GM13976 (cell line): Measurements from ENCODE around the gene MCTP2.

Source experiments
- DNase-seq: peaks from one replicate; pipeline ENCODE4 v3.0.0; 2012; ENCODE audit warnings: low spot score
- in situ Hi-C: fragments of 300-500 bp; cut with MboI; formaldehyde crosslinking; loops from one replicate; pipeline ENCODE4 v1.12.0; 2022; ENCODE audit warnings: low sequenced_read_pairs, mixed read lengths, inconsistent platforms; ENCODE audit not compliant: unreplicated experiment
- TF ChIP-seq, protein P1 (sequence below): IDR thresholded peaks from 2 replicates; pipeline ENCODE4 v1.5.1; 2012; ENCODE audit warnings: borderline replicate concordance, mild to moderate bottlenecking; ENCODE audit not compliant: insufficient read depth; ENCODE audit errors: extremely low read depth, missing control alignments, control extremely low read depth

MCTP2 gene

DNA sequence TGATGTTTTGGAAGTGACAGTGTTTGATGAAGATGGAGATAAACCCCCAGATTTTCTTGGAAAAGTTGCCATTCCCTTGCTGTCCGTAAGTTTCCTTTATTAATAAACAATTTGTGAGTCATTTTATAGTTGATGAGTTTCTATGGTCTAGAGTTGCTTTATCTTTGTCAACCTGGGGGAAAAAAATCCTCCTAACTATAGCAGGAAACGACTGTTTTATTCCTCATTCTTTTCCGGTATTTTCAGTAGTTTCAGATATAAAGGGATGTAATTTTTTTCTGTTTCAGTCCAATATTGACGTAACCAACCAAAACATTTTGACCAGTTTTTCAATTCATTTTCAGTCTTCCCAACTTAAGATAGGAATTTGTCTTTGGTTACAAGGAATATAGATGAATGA is 154.1 kb downstream of the MCTP2 start:
- in situ Hi-C loops, result no loop called here
- TF ChIP-seq, protein P1, sequence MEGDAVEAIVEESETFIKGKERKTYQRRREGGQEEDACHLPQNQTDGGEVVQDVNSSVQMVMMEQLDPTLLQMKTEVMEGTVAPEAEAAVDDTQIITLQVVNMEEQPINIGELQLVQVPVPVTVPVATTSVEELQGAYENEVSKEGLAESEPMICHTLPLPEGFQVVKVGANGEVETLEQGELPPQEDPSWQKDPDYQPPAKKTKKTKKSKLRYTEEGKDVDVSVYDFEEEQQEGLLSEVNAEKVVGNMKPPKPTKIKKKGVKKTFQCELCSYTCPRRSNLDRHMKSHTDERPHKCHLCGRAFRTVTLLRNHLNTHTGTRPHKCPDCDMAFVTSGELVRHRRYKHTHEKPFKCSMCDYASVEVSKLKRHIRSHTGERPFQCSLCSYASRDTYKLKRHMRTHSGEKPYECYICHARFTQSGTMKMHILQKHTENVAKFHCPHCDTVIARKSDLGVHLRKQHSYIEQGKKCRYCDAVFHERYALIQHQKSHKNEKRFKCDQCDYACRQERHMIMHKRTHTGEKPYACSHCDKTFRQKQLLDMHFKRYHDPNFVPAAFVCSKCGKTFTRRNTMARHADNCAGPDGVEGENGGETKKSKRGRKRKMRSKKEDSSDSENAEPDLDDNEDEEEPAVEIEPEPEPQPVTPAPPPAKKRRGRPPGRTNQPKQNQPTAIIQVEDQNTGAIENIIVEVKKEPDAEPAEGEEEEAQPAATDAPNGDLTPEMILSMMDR, result no peak
- DNase-seq, result no peak

DNA sequence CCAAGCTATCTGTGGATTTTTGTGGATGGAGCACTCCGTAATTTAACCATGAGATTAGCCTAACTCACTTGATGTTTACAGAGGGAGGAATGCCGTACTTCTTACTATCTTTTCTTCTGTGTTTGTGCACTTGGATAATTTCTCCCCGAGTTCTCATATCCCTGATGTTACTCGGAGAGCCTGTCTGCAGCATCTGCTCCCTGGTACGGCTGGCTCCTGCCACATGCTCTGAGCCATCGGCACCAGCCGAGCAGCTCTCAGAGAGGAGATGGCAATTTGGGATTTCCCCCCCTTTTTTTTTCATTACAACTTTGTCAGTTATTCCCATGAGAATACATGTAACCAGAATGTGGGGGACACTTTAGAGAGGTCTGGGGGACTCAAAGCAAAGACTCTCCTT is 155.0 kb downstream of the MCTP2 start:
- in situ Hi-C loops, result no loop called here
- DNase-seq, result no peak
- TF ChIP-seq, protein P1, result no peak

DNA sequence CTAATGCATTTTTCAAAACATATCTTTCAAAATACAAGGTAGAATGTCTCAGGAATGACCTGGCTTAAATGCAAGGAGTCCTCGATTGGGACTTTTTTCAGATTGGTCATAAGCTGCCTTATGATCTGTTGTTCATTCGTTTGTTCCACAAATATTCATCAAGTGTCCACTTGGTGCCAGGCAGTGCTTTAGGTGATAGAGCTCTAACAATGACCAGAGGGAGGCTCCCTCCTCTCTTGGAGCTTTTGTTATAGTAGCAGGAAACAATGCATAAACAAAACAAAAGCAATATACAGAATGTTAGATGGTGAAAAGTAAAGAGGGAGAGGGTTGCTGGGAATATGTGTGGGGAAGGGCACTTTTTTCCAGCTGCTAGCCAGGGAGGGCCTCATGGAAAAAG is 156.1 kb downstream of the MCTP2 start:
- in situ Hi-C loops, result no loop called here
- TF ChIP-seq, protein P1, result no peak
- DNase-seq, result no peak

DNA sequence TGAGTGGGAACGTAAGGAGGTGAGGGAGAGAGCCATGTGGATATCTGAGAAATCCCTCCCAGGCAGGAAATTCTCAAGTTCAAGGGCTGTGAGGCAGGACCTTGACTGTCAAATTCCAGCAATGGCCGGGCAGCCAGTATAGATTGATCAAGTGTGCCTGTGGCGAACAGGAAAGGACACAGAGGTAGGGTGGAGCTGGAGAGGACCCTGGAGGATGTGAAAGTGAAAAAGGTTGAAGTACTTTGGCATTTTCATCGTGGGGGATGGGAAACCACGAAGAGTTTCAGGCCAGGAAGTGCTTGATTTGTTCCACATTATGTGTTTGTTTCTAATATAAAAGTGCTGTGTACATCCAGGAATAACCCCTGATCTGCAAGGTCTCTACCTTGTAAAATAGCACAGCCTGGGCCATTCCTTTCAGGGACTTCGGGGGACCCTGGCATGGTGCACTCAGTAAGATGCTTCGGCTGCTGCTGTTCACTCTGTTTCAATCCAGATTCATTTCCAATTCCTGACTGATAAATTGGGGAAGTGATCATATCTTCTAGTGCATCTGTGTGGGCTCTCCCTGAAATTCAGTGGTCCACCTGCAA is 156.6 kb downstream of the MCTP2 start:
- DNase-seq, result no peak
- TF ChIP-seq, protein P1, result no peak
- in situ Hi-C loops, result no loop called here

DNA sequence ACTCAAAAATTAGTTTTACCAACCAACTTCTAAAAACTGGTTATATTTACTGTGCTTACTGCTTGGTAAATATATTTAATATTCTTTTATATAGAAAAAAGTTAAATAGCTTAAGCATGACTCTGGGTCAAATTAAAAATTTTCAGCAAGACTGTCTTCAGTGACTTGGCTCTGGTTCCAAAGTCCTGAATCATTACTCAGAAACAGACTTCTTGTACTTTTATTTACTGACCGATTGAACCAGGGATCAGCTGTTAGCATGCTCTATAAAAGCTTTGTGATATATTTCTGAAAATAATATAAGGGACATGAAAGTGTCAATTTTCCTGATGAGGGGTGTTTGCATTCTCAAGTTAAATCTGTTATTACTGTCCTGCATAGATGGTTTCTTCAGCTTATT is 164.3 kb downstream of the MCTP2 start:
- TF ChIP-seq, protein P1, result no peak
- in situ Hi-C loops, result no loop called here
- no peak for DNase-seq

DNA sequence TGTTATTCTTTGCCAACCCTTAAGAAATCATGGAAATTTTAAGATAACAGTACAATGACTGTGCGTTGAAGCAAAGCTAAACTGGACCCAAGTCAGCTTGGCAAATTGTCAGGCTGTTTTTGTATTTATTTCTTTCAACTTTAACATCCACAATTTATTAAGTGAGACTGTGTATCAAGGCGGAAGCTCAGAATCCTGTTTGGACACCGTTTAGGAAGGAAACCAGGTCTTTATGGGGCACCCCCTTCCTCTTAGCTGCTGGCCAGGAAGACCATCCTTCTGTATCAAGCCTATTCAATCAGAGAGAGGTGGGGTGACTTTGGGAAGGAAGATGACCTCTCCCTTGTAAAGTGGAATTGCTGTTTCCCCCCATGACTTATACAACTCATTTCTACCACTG is 166.0 kb downstream of the MCTP2 start:
- in situ Hi-C loops, result no loop called here
- TF ChIP-seq, protein P1, result no peak
- no peak for DNase-seq
